Right lobe of liver (tissue), 6 donors: Measurements from ENCODE around the gene TFRC. TPM values are rescaled to one million over a fixed set of nuclear protein-coding genes. Genes with fewer than 3 reads are reported as not detected.

Experiments
- ATAC-seq, 4 donors: fragments of 200-7000 bp; cut with Tn5 transposase; one replicate each; pipeline ENCODE4 v1.9.1; 2020; ENCODE audit warnings: mild to moderate bottlenecking in 4 of 4, moderate library complexity in 4 of 4
- DNase-seq, 3 donors: peaks; one replicate each; pipeline ENCODE4 v3.0.0-alpha.2; 2020
- H3K27ac ChIP-seq, 3 donors: fragments of 200-600 bp; one replicate each; pipeline ENCODE4 v1.8.0; 2022
- H3K27me3 ChIP-seq, 2 donors: fragments of 200-600 bp; one replicate each; pipeline ENCODE4 v1.8.0; 2022
- H3K36me3 ChIP-seq, 4 donors: fragments of 200-600 bp; sonication (generic) in 1 of 4; one replicate each; pipeline versions ENCODE4 v1.5.1 to v1.8.0; 2017 to 2022; ENCODE audit warnings: control low read depth in 1 of 4
- H3K4me1 ChIP-seq, 4 donors: fragments of 200-600 bp; sonication (generic) in 1 of 4; one replicate each; pipeline versions ENCODE4 v1.5.1 to v1.8.0; 2017 to 2022; ENCODE audit warnings: control low read depth in 1 of 4
- H3K4me3 ChIP-seq, 3 donors: fragments of 200-600 bp; one replicate each; pipeline ENCODE4 v1.8.0; 2022
- H3K9me3 ChIP-seq, 4 donors: fragments of 200-600 bp; sonication (generic) in 1 of 4; one replicate each; pipeline versions ENCODE4 v1.5.1 to v1.8.0; 2017 to 2022; ENCODE audit warnings: control low read depth in 1 of 4
- CTCF ChIP-seq, 4 donors: fragments of 200-600 bp in 3 of 4; fragments of 450-650 bp in 1 of 4; IDR thresholded peaks; one replicate each; pipeline versions ENCODE4 v1.5.1 to v1.8.0; 2016 to 2022; ENCODE audit warnings: antibody characterized with exemption in 4 of 4, mild to moderate bottlenecking in 2 of 4
- POLR2A ChIP-seq: fragments of 450-650 bp; IDR thresholded peaks from one replicate; pipeline ENCODE4 v1.6.1; 2017; ENCODE audit warnings: antibody characterized with exemption, mild to moderate bottlenecking
- WGBS: methylation state at CpG from one replicate; pipeline ENCODE4 v1.1.6; 2018; ENCODE audit warnings: low coverage, low lambda C conversion rate; ENCODE audit not compliant: insufficient coverage; ENCODE audit errors: missing lambda C conversion rate; 5-methylcytosine and 5-hydroxymethylcytosine counted together
- intact Hi-C, 2 donors: fragments of 100-400 bp; cut with DNase I; formaldehyde crosslinking; loops; one replicate each; pipeline versions ENCODE4 v1.11.2 to v1.14.1; 2022
- total RNA-seq, 6 experiments: library from RNA; depleted of rRNA in 2 of 6; stranded (reverse); fragments of >200 nt in 2 of 6; fragmentation: NEBNext Ultra II Directional in 3 of 6; extraction: Animal tissue kit (Norgen Biotek cat#: 25700) in 3 of 6; gene quantifications; one replicate each; pipeline versions ENCODE4 v1.1.0 to v1.2.4, GENCODE V29; 2016 to 2023
- donor health status: DM: no; HTN: yes; CAD: no.
- donor health status: DM: no; HTN: no; CAD: no.
- donor health status: DM: no; HTN: no; CAD: no.
- donor health status: DM: no; HTN: yes; CAD: no.
- donor health status: DM: no; HTN: yes; CAD: no.

Gene TFRC
- total RNA-seq, 6 experiments from 2014 or later: 20.5 to 132 (median 70.7) TPM

GRCh38 chr3:196097373-196098154, 15.7 kb upstream of the TFRC start:
- Histone ChIP-seq H3K36me3 (no peaks in the 10 kb centered on the region), H3K9me3 (no peaks in the 10 kb centered on the region), H3K27ac (no peak overlapping the region), H3K4me3 (no peak overlapping the region), H3K27me3 (no peaks in the 10 kb centered on the region), H3K4me1 (peaks cover 0 to 8% (median 0%) of the 10 kb centered on the region in 4 donors)
- ATAC-seq (no peak), DNase-seq (no peak)
- TF ChIP-seq CTCF (IDR thresholded peaks at IDR 0.05) (no peak), POLR2A (no peak)
- WGBS: 82% methylated on average over 4 of the region's 5 CpGs
- intact Hi-C loops: no loop called here

- TF ChIP-seq POLR2A (no peak), CTCF (IDR thresholded peaks at IDR 0.05) (no peak)
- WGBS: 18% methylated on average over 6 of the region's 11 CpGs
- intact Hi-C loops: no loop called here
- DNase-seq: peak; percentile 33 to 75 (median 60)
- H3K36me3 ChIP-seq: no peaks in the 10 kb centered on the region
- peak overlapping the region in 2 of 3 donors; percentile 33 to 34 for H3K27ac ChIP-seq
- no peak overlapping the region for H3K4me3 ChIP-seq
- H3K27me3 ChIP-seq: no peaks in the 10 kb centered on the region
- ATAC-seq: peak; percentile 87 to 94 (median 88)
- H3K9me3 ChIP-seq: no peaks in the 10 kb centered on the region
- H3K4me1 ChIP-seq: peaks cover 0 to 8% (median 0%) of the 10 kb centered on the region in 4 donors
Measured at GRCh38 chr3:196096382-196096953, 14.6 kb upstream of the TFRC start.

- H3K27ac ChIP-seq: no peak overlapping the region
- H3K27me3 ChIP-seq: no peaks in the 10 kb centered on the region
- peak in 2 of 4 donors; percentile 24 to 25 for ATAC-seq
- WGBS: 75% methylated on average over 7 of the region's 7 CpGs
- H3K4me1 ChIP-seq: peaks cover 0 to 8% (median 0%) of the 10 kb centered on the region in 4 donors
- no peaks in the 10 kb centered on the region for H3K36me3 ChIP-seq
- no peaks in the 10 kb centered on the region for H3K9me3 ChIP-seq
- DNase-seq: no peak
- H3K4me3 ChIP-seq: no peak overlapping the region
- intact Hi-C loops: no loop called here
- TF ChIP-seq CTCF (IDR thresholded peaks at IDR 0.05) (no peak), POLR2A (no peak)
Measured at GRCh38 chr3:196093317-196094111, 11.6 kb upstream of the TFRC start.

GRCh38 chr3:196087906-196088305, 6.0 kb upstream of the TFRC start:
- Histone ChIP-seq H3K4me1 (peaks cover 0 to 8% (median 3%) of the 10 kb centered on the region in 4 donors), H3K27me3 (no peaks in the 10 kb centered on the region), H3K27ac (no peak overlapping the region), H3K9me3 (no peaks in the 10 kb centered on the region), H3K36me3 (no peaks in the 10 kb centered on the region), H3K4me3 (no peak overlapping the region)
- intact Hi-C loops: loop anchor here in 1 of 2 donors (10.0 kb wide), 1 partner anchor 57 kb away; no protein-coding TSS in a partner anchor
- ATAC-seq: no peak
- TF ChIP-seq POLR2A (no peak), CTCF (IDR thresholded peaks at IDR 0.05) (no peak)
- WGBS: 73% methylated on average over 5 of the region's 5 CpGs
- DNase-seq: no peak
